AG10803 (cell line): ENCODE results near the gene USP33.
A peak's percentile ranks its signal among the peaks of the same experiment; 100 is the strongest.

Experiments
- DNase-seq: peaks from one replicate; pipeline ENCODE4 v3.0.0; 2010; ENCODE audit warnings: low read depth
- H3K4me3 ChIP-seq: 2 replicates; pipeline ENCODE4 v1.5.1; 2011; ENCODE audit warnings: mild to moderate bottlenecking, low read length, control low read depth
- TF ChIP-seq, protein P1 (sequence below): conservative IDR thresholded peaks from 2 replicates; pipeline ENCODE4 v1.5.1; 2011; ENCODE audit warnings: mild to moderate bottlenecking, low read length, control low read depth, inconsistent platforms

USP33 gene

DNA sequence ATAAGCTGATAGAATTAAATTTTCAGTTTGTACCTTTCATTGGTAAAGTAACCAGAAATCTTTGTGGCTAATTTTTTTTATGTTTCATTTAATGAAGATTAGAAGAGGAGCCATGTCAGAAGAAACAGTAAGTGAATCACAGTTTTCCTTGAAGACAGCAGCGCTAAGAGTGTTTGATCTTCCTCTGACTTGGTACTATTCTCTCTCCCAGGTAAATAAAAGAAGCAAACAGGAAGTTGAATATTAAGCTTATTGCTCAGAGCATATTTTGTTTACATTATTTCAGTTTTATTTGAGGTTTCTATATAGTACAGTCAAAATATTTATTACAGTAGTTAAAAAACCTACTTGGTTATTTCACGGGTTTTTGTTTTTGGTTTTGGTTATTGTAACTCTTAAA is 23.5 kb upstream of the USP33 start:
- TF ChIP-seq, protein P1, sequence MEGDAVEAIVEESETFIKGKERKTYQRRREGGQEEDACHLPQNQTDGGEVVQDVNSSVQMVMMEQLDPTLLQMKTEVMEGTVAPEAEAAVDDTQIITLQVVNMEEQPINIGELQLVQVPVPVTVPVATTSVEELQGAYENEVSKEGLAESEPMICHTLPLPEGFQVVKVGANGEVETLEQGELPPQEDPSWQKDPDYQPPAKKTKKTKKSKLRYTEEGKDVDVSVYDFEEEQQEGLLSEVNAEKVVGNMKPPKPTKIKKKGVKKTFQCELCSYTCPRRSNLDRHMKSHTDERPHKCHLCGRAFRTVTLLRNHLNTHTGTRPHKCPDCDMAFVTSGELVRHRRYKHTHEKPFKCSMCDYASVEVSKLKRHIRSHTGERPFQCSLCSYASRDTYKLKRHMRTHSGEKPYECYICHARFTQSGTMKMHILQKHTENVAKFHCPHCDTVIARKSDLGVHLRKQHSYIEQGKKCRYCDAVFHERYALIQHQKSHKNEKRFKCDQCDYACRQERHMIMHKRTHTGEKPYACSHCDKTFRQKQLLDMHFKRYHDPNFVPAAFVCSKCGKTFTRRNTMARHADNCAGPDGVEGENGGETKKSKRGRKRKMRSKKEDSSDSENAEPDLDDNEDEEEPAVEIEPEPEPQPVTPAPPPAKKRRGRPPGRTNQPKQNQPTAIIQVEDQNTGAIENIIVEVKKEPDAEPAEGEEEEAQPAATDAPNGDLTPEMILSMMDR = no peak
- DNase-seq = no peak

DNA sequence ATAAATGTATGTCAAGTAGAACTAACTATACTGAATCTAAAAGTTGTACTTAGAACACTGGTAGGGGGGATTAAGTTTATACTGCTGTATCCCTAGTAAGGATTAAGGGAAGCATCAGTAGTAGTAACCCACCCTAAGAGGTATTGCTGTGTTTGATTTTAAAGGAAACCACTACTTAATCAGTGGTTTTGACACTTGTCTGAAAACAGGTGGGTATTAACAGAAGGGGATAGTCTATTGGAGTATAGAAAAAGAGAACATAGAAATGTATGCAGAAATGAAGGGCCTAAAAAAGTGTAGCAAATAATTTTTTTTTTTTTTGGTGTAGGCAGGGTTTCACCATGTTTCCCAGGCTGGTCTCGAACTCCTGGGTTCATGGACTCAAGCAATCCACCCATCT is 22.0 kb upstream of the USP33 start:
- no peak for DNase-seq
- H3K4me3 ChIP-seq = no peak overlapping the region
- TF ChIP-seq, protein P1 = no peak

More for the DNA sequence above, 23.5 kb upstream of the USP33 start:
- no peak overlapping the region for H3K4me3 ChIP-seq

DNA sequence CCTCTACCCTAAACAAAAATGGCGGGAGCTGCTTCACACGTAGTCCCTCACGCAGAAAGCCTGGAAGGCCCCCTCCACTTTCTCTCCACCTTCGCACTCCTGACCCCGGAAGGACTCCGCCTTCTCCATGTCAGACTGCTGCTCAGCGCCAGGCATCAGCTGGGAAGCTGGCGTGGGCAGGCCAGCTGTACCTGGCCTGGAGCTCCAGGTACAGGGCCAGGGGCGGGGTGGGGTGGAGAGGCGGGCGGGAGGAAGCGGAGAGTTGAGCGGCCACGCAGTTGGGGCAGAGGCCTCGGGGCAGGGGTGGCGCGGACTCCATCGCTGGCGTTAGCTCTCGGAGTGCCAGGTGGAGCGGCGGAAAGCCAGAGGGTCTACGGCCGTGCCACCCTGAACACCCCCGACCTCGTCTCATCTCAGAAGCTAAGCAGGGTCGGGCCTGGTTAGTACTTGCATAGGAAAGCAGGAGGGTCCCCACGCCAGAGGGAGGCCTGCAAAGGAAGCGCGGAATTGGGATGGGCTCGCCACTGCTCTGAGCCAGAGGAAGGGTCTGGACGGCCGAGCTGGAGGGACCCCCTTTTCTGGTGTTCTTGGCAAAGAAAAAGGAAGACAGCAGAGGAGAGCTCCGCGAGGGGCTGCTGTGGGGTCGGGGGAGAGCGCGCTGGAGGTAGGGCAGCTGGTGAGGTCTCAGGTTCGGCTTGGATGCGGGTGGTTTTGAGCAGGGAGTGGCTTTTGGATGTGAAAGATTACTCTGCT is 20.1 kb upstream of the USP33 start, which contains the start of gene MIGA1:
TSS of gene MIGA1 (plus strand) at position 121 of the 753 bp plus-strand sequence. CDS start 3,604 bp downstream, outside the sequence.
- H3K4me3 ChIP-seq = peak within 1 kb of the TSS; percentile 89
- DNase-seq = peak; percentile 87
- TF ChIP-seq, protein P1 = no peak

DNA sequence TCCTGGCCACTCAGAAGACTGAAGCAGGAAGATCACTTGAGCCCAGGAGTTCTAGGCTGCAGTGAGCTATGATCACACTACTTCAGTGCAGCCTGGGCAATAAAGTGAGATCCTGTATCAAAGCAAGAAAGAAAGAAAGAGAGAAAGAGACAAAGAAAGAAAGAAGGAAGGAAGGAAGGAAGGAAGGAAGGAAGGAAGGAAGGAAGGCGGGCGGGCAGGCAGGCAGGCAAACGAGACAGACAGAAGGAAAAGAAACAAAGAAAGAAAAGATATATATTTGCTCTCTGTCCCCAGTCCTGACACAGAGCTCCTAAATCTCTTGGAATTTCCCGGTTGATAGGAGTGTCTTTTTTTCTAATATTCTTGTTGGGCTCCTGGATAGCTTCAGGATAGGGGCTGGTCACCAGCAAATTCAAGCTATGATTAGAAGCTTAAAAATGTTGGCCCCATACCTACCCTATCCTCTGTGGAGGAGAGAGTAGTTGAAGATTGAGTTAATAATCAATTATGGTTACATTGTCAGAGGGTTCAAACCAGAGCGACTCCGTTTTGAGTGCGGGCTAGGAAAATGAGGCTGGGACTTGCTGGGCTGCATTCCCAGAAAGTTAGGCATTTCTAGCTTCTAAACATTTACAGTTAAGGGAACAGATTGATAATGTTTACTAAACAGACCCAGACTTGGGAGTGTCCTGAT is 16.5 kb upstream of the USP33 start:
- TF ChIP-seq, protein P1 = no peak
- no peak for DNase-seq
- no peak overlapping the region for H3K4me3 ChIP-seq

DNA sequence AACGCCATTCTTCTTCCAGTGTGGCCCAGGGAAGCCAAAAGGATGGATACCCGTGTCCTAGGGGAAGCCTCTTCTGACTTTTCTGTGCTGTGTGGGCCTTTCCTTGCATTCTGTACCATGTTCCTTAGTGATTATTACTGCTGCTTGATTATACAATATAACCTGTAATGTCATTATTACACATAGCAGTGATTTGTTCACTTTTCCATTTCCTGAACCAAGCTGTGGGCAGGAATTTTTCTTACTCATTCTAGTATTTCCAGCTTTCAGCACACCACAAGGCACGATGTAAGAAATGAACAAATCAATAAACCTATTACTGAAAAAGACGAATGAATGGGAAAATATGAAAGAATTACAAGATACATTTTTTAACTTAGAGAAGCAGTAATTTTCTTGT is 8.4 kb upstream of the USP33 start:
- DNase-seq = no peak
- TF ChIP-seq, protein P1 = no peak
- H3K4me3 ChIP-seq = no peak overlapping the region

DNA sequence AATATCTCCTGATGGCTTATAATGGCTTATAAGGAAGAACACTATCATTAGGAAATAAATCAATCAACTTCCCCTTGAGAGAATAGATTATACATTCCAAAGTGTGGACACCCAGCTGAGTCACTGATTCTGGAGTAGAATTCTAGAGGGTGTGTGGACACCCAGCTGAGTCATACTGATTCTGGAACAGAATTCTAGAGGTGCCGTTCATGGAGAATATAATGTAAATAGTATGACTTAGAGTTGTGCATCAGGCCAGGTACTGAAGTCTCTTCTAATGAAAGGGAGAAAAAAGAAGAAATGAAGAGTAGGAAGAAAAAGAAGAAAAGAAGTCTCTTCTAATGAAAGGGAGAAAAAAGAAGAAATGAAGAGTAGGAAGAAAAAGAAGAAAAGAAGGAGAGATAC is 2.4 kb upstream of the USP33 start:
- TF ChIP-seq, protein P1 = no peak
- DNase-seq = peak; percentile 62
- H3K4me3 ChIP-seq = no peak overlapping the region

DNA sequence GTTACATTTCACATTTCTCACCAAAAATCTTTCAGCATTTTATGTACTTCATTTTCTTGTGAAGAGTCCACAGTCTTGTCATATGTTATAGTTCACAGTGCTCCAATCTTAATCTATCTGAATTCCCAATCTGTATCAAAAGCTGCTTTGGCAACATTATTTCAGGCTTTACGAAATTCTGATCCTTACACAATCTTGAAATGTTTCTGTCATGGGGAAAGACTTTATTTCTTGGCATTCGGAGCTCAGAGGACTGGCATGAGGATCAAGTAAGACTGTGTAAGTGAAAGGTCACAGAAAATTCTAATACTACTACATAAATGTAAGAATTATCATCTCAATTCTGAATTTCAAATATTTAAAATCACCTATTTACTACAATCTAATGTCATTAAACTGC is 2.0 kb downstream of the USP33 start:
- peak overlapping the region; percentile 90 for H3K4me3 ChIP-seq
- peak; percentile 85 for DNase-seq
- TF ChIP-seq, protein P1 = no peak
